Liver (tissue), 9 donors: ENCODE data around the gene NSG1. TPM values are rescaled to one million over a fixed set of nuclear protein-coding genes. Genes with fewer than 3 reads are reported as not detected.

Experiments used
- DNase-seq: peaks from one replicate; pipeline ENCODE4 v3.0.0-alpha.2; 2017; ENCODE audit warnings: low spot score
- H3K27ac ChIP-seq, 2 donors: one replicate each; pipeline ENCODE4 v1.7.0; 2013; ENCODE audit warnings: inconsistent platforms in 2 of 2, low read length in 2 of 2, control low read depth in 1 of 2, low read depth in 1 of 2, mild to moderate bottlenecking in 1 of 2
- H3K27me3 ChIP-seq, 4 donors: one replicate each; pipeline versions ENCODE4 v1.6.1 to v1.7.0; 2013; ENCODE audit warnings: low read length in 3 of 4, inconsistent platforms in 1 of 4, mild to moderate bottlenecking in 1 of 4, moderate library complexity in 1 of 4; ENCODE audit not compliant: control insufficient read depth in 4 of 4, insufficient read depth in 4 of 4
- H3K36me3 ChIP-seq, 4 donors: one replicate each; pipeline versions ENCODE4 v1.6.1 to v1.7.0; 2013; ENCODE audit warnings: low read length in 3 of 4, mild to moderate bottlenecking in 3 of 4, low read depth in 1 of 4, moderate library complexity in 1 of 4; ENCODE audit not compliant: control insufficient read depth in 4 of 4, insufficient read depth in 3 of 4
- H3K4me1 ChIP-seq, 4 donors: one replicate each; pipeline versions ENCODE4 v1.6.1 to v1.7.0; 2013; ENCODE audit warnings: low read length in 3 of 4, mild to moderate bottlenecking in 3 of 4, moderate library complexity in 1 of 4; ENCODE audit not compliant: control insufficient read depth in 4 of 4, insufficient read depth in 4 of 4
- H3K4me3 ChIP-seq, 3 donors: one replicate each; pipeline versions ENCODE4 v1.6.1 to v1.7.0; 2013; ENCODE audit warnings: low read length in 3 of 3, control low read depth in 1 of 3, low read depth in 1 of 3, mild to moderate bottlenecking in 1 of 3
- H3K9ac ChIP-seq, 2 donors: one replicate each; pipeline ENCODE4 v1.7.0; 2013; ENCODE audit warnings: low read length in 2 of 2, mild to moderate bottlenecking in 2 of 2, moderate library complexity in 2 of 2, control low read depth in 1 of 2, low read depth in 1 of 2
- H3K9me3 ChIP-seq, 4 donors: one replicate each; pipeline versions ENCODE4 v1.6.1 to v1.7.0; 2013; ENCODE audit warnings: low read length in 3 of 4; ENCODE audit not compliant: control insufficient read depth in 4 of 4
- EGR1 ChIP-seq, 2 donors: IDR thresholded peaks; 2 replicates each; pipeline ENCODE4 v1.6.1; 2016 to 2018; ENCODE audit warnings: antibody characterized with exemption in 2 of 2, low read depth in 2 of 2
- FOXA1 ChIP-seq: IDR thresholded peaks from 2 replicates; pipeline ENCODE4 v1.6.1; 2016; ENCODE audit warnings: antibody characterized with exemption
- FOXA2 ChIP-seq: IDR thresholded peaks from 2 replicates; pipeline ENCODE4 v1.6.1; 2016; ENCODE audit warnings: antibody characterized with exemption
- GABPA ChIP-seq, 2 donors: IDR thresholded peaks in 1 of 2; conservative IDR thresholded peaks in 1 of 2; 2 replicates each; pipeline ENCODE4 v1.6.1; 2016; ENCODE audit warnings: antibody characterized with exemption in 2 of 2, mild to moderate bottlenecking in 1 of 2, moderate library complexity in 1 of 2
- HNF4A ChIP-seq, 2 donors: conservative IDR thresholded peaks; 2 replicates each; pipeline ENCODE4 v1.6.1; 2016; ENCODE audit warnings: antibody characterized with exemption in 2 of 2, mild to moderate bottlenecking in 2 of 2
- JUND ChIP-seq, 2 donors: IDR thresholded peaks; 2 replicates each; pipeline ENCODE4 v1.6.1; 2016; ENCODE audit warnings: antibody characterized with exemption in 2 of 2
- NR2F2 ChIP-seq: IDR thresholded peaks from 2 replicates; pipeline ENCODE4 v1.6.1; 2016; ENCODE audit warnings: antibody characterized with exemption
- RAD21 ChIP-seq, 2 donors: IDR thresholded peaks; 2 replicates each; pipeline ENCODE4 v1.6.1; 2016; ENCODE audit warnings: antibody characterized with exemption in 2 of 2, mild to moderate bottlenecking in 2 of 2
- RXRA ChIP-seq, 2 donors: IDR thresholded peaks; 2 replicates each; pipeline ENCODE4 v1.6.1; 2017 to 2018; ENCODE audit warnings: antibody characterized with exemption in 2 of 2, mild to moderate bottlenecking in 1 of 2
- SP1 ChIP-seq: IDR thresholded peaks from 2 replicates; pipeline ENCODE4 v1.6.1; 2018; ENCODE audit warnings: antibody characterized with exemption, mild to moderate bottlenecking
- TAF1 ChIP-seq: conservative IDR thresholded peaks from 2 replicates; pipeline ENCODE4 v1.6.1; 2016; ENCODE audit warnings: antibody characterized with exemption, mild to moderate bottlenecking
- YY1 ChIP-seq: IDR thresholded peaks from 2 replicates; pipeline ENCODE4 v1.6.1; 2016; ENCODE audit warnings: antibody characterized with exemption, mild to moderate bottlenecking
- WGBS: extraction: QIAGEN DNeasy Blood & Tissue Kit; methylation state at CpG from one replicate; pipeline ENCODE4 v1.1.7; 2013; 5-methylcytosine and 5-hydroxymethylcytosine counted together
- polyA plus RNA-seq, 2 donors: library from polyadenylated mRNA; stranded (reverse) in 1 of 2; unstranded in 1 of 2; fragments of 200-250 nt in 1 of 2; fragments of >200 nt in 1 of 2; fragmentation: Nextera tagmentation in 1 of 2; extraction: Ambion mirVana in 1 of 2; gene quantifications; one replicate each; pipeline versions ENCODE4 v1.2.1 to v1.2.3, GENCODE V29; 2013 to 2015
- total RNA-seq, 2 donors: library from RNA; depleted of rRNA; stranded (reverse); fragments of >200 nt; gene quantifications; one replicate each; pipeline ENCODE4 v1.2.3, GENCODE V29; 2014
- TF ChIP-seq, protein P1 (sequence below): IDR thresholded peaks from 2 replicates; pipeline ENCODE4 v1.6.1; 2016; ENCODE audit warnings: antibody characterized with exemption
- TF ChIP-seq, protein P2 (sequence below): IDR thresholded peaks from 2 replicates; pipeline ENCODE4 v1.6.1; 2016; ENCODE audit warnings: antibody characterized with exemption
- TF ChIP-seq, protein P3 (sequence below): IDR thresholded peaks from 2 replicates; pipeline ENCODE4 v1.6.1; 2016; ENCODE audit warnings: antibody characterized with exemption, mild to moderate bottlenecking
- donor health status: healthy.
- donor health status: healthy.
- donor health status: healthy.
- donor health status: healthy.
- donor health status: healthy.

NSG1 gene
- total and polyA plus RNA-seq, 4 donors, result under 0.01 to 0.33 (median 0.13) TPM

DNA sequence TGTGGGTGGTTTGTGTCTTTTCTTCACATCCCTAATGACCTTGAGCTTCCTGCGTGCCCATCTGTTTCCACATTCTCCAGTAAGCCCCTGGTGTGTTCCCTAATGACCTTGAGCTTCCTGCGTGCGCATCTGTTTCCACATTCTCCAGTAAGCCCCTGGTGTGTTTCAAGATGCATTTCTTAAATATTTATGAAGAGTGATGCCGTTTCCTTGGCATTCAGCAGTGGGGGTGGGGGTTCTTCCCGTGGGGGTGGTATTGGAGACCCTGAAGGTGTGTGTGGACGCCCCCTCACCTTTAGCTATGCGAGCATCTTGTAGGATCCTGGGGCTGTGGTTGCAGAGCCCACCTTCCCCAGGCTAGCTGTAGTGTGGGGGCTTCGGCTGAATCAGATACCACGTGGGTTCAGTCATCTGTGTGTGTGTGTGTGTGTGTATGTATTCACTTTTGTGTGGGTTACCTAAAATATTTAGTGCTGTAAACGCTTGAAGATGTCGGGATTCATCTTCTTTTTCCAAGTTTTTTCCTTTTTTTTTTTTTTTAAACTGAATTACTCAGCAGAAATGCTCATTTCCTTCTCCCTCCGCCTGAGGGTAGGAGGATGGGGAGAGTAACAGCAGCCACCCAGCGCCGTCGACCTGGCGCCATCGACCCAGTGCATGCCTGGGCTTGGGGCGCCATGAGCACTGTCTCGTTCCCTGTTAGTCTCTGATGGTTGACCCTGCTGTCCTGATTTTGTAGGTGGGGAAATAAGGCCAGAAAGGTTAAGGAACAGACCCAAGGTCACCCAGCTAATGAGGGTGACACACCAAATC, 9.9 kb downstream of the NSG1 start:
- Histone ChIP-seq H3K4me3 (no peak overlapping the region), H3K9ac (no peak overlapping the region), H3K27ac (no peak overlapping the region), H3K4me1 (no peaks in the 10 kb centered on the region), H3K27me3 (peaks cover 0 to 3% (median 0%) of the 10 kb centered on the region in 4 donors), H3K36me3 (no peaks in the 10 kb centered on the region), H3K9me3 (peaks cover 0 to 4% (median 0%) of the 10 kb centered on the region in 4 donors)
- no peak for DNase-seq
- 59% methylated on average over 19 of the region's 19 CpGs for WGBS
- TF ChIP-seq RXRA (IDR thresholded peaks at IDR 0.05) (no peak), RAD21 (IDR thresholded peaks at IDR 0.05) (no peak), YY1 (no peak), FOXA2 (no peak), SP1 (no peak), NR2F2 (no peak), HNF4A (conservative IDR thresholded peaks at IDR 0.05) (no peak)
- TF ChIP-seq, protein P1, sequence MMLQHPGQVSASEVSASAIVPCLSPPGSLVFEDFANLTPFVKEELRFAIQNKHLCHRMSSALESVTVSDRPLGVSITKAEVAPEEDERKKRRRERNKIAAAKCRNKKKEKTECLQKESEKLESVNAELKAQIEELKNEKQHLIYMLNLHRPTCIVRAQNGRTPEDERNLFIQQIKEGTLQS, result no peak
- TF ChIP-seq, protein P2, sequence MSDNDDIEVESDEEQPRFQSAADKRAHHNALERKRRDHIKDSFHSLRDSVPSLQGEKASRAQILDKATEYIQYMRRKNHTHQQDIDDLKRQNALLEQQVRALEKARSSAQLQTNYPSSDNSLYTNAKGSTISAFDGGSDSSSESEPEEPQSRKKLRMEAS, result no peak
- TF ChIP-seq, protein P3, sequence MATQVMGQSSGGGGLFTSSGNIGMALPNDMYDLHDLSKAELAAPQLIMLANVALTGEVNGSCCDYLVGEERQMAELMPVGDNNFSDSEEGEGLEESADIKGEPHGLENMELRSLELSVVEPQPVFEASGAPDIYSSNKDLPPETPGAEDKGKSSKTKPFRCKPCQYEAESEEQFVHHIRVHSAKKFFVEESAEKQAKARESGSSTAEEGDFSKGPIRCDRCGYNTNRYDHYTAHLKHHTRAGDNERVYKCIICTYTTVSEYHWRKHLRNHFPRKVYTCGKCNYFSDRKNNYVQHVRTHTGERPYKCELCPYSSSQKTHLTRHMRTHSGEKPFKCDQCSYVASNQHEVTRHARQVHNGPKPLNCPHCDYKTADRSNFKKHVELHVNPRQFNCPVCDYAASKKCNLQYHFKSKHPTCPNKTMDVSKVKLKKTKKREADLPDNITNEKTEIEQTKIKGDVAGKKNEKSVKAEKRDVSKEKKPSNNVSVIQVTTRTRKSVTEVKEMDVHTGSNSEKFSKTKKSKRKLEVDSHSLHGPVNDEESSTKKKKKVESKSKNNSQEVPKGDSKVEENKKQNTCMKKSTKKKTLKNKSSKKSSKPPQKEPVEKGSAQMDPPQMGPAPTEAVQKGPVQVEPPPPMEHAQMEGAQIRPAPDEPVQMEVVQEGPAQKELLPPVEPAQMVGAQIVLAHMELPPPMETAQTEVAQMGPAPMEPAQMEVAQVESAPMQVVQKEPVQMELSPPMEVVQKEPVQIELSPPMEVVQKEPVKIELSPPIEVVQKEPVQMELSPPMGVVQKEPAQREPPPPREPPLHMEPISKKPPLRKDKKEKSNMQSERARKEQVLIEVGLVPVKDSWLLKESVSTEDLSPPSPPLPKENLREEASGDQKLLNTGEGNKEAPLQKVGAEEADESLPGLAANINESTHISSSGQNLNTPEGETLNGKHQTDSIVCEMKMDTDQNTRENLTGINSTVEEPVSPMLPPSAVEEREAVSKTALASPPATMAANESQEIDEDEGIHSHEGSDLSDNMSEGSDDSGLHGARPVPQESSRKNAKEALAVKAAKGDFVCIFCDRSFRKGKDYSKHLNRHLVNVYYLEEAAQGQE, result no peak

DNA sequence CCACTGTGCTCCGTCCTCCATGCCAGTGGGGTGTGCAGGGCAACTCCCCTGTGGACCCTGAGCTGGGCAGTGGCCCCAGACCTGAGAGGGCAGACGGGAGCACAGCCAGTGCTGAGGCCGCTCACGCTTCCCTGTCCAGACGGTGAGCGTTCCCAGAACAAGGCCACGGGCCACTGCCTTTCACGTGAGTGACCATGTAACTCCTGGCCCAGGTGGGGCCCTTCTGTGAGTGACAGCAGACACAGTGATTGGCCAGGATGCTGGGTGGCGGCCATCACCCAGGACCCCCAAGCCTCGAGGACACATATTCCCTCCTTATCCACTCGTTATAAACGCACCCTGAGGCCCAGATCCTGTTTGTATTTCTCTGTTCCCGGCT, 10.5 kb downstream of the NSG1 start:
- 83% methylated on average over 13 of the region's 13 CpGs for WGBS
- Histone ChIP-seq H3K4me3 (no peak overlapping the region), H3K36me3 (no peaks in the 10 kb centered on the region), H3K4me1 (no peaks in the 10 kb centered on the region), H3K27ac (no peak overlapping the region), H3K27me3 (peaks cover 0 to 3% (median 0%) of the 10 kb centered on the region in 4 donors), H3K9ac (no peak overlapping the region), H3K9me3 (peaks cover 0 to 4% (median 0%) of the 10 kb centered on the region in 4 donors)
- no peak for DNase-seq
- TF ChIP-seq, protein P1, result no peak
- no peak for TF ChIP-seq TAF1
- TF ChIP-seq FOXA2, result no peak
- TF ChIP-seq, protein P2, result no peak
- TF ChIP-seq GABPA (IDR thresholded peaks at IDR 0.05 in 1 of 2, conservative IDR thresholded peaks at IDR 0.05 in 1 of 2), result no peak
- no peak for TF ChIP-seq RXRA (IDR thresholded peaks at IDR 0.05)
- no peak for TF ChIP-seq HNF4A (conservative IDR thresholded peaks at IDR 0.05)
- TF ChIP-seq FOXA1, result no peak
- TF ChIP-seq JUND (IDR thresholded peaks at IDR 0.05), result no peak
- TF ChIP-seq RAD21 (IDR thresholded peaks at IDR 0.05), result no peak
- no peak for TF ChIP-seq EGR1 (IDR thresholded peaks at IDR 0.05; ENCODE audit: low read depth in 2 of 2)
